Activated gamma-delta T cell (primary cell): ENCODE results near the gene GSAP.
"Not testable (repeated sequence)": the region's sequence is repeated elsewhere in the genome, so short reads cannot be mapped to it uniquely, and the experiment has no call there.

Source experiments
- DNase-seq: peaks from one replicate; lab custom pipeline; 2025; lab: John Stamatoyannopoulos, UW
- total RNA-seq, 2 donors: gene quantifications; one replicate each; lab custom pipeline; 2026; lab: John Stamatoyannopoulos, UW

Gene GSAP, protein sequence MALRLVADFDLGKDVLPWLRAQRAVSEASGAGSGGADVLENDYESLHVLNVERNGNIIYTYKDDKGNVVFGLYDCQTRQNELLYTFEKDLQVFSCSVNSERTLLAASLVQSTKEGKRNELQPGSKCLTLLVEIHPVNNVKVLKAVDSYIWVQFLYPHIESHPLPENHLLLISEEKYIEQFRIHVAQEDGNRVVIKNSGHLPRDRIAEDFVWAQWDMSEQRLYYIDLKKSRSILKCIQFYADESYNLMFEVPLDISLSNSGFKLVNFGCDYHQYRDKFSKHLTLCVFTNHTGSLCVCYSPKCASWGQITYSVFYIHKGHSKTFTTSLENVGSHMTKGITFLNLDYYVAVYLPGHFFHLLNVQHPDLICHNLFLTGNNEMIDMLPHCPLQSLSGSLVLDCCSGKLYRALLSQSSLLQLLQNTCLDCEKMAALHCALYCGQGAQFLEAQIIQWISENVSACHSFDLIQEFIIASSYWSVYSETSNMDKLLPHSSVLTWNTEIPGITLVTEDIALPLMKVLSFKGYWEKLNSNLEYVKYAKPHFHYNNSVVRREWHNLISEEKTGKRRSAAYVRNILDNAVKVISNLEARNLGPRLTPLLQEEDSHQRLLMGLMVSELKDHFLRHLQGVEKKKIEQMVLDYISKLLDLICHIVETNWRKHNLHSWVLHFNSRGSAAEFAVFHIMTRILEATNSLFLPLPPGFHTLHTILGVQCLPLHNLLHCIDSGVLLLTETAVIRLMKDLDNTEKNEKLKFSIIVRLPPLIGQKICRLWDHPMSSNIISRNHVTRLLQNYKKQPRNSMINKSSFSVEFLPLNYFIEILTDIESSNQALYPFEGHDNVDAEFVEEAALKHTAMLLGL
- 30.2 to 48.4 reads per million in 2 donors for total RNA-seq

DNA sequence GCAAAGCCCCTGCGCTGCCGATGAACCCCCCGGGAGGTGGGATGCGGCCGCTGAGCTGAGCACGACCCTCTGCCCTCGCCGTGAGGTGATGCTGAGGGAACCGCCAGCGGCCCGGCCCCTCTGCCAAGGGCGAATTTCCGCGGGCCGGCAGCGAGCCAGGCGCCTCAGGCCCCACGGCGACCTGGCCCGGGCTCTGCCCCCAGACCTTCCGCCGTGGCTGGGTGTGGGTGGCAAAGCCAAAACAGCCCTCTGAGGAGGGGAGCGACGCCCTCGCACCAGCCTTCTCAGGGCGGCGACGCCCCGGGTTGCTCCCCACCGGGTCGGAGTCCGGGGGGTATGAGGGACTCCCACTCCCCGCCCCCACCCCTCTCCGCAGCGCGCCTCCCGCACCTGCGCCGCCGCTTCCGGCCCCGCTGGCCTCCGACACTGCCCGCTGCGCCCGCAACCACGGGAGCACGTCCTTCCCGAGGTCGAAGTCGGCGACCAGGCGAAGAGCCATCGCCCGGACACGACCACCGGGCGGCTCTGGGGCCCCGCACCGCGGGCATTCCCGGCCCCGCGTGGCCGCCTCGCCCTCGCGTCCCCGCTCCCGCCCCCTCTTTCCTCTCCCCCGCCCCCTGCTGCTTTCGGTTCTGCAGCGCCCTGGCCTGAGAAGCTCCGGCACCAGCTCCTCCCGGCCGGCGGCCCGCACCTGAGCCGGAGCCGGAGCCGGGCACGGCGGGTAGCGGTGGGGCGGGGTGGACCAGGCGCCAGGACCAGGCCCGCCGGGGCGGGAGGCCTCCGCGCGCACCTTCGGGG lies at the start of gene GSAP:
GSAP (minus strand) TSS at position 527 of the 798 bp plus-strand sequence; CDS start at position 499, 28 bp downstream.
- DNase-seq = peak; percentile 44

DNA sequence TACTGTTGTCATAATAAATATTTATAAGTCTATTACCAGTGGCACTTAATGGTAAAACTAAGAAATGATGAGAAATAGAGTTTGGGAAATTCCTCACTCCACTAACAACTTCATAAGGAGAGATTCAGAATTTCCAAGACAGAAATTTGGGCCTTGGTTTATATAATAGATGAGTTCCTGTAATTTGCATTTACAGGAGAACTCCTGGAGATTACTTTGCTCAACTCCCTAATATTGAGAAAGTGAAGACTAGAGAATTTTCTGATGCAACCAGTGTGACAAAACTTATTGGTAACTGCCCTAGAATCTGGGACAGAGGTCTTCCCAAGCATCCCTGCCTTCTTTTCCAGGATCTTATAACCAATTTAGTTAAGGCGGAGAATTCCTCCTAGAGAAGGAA lies 49.1 kb upstream of the GSAP start:
- DNase-seq = no peak

DNA sequence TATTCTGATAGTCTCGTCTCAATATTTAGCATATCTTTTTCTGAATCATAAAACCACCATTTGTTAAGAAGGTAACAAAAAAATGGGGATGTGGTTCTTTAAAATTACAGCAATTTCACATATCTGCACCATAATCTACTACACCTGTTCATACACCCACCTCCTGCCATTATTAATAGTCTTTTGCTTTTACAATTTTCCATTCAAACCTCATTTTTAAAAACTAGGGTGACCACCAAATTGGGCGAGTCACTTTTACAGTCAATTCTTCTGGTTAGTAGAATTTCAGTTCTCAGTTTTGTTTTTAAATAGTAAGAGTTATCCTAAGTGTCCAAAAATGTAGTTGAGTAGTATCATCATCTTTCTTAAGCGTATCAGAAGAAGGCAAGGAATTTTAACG lies 48.4 kb upstream of the GSAP start:
- DNase-seq = no peak

DNA sequence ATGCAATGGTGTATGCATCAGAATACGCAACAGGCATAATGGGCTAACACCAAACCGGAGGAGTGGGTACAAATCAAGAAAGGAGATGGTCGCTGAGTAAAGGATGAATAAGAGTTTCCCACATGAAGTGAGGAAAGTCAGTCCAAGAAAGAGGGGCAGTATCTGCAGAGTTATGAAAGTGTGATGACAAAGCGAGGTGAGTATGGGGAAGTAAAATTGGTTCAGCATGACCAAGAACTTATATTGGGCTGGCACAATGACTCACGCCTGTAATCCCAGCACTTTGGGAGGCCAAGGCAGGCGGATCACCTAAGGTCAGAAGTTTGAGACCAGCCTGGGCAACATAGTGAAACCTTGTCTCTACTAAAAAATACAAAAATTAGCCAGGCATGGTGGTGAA lies 47.5 kb upstream of the GSAP start:
- not testable (repeated sequence) for DNase-seq

DNA sequence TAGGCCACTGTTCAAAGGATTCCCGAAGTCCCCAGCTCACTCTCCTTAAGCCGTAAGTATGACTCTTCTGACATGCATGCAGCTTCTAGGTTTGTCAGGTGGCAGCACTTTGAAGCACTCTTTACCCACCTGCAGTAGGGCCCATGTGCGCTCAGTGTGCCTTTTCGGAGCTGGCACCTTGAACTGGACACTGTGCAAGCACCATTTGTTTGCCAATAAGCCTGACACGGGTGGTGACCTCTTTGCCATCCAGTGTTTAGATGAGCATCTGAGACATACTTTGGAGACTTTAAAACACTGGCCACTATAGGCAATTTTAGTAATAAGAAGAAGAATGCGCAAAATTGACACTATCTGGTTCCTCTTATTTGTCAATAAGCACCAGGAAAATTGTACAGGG lies 45.7 kb upstream of the GSAP start:
- DNase-seq = no peak

DNA sequence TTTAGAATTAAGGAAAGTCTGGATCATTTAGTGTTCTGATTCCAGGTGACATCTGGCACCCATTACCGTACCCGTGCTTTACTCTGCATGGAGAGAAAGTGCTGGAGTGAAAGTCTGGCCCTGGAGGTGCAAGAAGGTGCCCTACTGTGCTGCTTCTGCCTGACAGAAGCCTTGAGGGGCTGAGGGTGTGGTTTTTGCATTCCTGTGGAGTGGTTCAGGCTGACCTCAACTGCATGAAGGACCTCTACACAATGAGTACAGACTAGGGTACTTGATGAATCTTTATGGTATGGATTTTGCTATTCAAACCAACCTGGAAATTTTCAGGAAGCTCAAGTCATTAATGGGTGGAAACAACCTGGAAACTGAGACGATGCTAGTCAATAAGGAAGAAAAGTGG lies 45.1 kb upstream of the GSAP start:
- DNase-seq = no peak

DNA sequence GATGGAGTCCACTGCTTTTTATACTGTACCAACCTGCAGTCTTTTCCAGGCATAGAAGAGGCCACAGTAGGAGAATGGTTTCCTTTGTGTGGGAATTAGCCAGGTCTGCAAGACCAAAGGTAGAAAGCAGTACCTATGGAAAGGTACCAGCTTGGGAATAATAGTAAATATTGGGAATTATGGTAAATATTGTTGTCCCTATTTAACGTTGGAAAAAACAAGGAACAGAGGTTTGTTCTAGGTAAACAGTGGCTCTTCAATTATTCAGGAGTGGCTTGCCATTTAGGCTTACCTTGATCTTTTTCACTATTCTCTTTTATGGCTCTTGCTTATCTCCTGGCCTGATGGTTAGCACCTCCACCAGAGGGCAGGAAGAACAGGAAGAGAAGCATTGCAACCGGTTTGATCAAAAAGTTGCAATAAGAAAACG lies 43.9 kb upstream of the GSAP start:
- no peak for DNase-seq

DNA sequence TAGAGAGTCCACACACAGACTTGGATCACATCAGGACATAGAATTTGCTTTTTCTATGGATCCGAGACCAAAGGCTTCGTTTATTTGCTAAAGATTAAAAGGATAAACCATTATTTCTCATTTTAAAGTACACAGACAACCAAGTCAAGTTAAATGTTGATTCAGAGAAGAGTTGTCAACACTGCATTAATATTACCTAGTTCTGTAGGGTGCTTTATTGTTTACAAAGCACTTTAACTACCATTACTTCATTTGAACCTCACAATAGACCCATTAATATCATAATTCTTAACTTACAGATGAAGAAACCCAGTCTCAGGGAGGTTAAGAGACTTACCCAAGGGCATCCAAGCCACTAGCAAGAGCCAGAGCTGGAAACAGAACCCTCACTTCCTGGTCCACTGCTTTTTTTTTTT lies 43.2 kb upstream of the GSAP start:
- DNase-seq = no peak

DNA sequence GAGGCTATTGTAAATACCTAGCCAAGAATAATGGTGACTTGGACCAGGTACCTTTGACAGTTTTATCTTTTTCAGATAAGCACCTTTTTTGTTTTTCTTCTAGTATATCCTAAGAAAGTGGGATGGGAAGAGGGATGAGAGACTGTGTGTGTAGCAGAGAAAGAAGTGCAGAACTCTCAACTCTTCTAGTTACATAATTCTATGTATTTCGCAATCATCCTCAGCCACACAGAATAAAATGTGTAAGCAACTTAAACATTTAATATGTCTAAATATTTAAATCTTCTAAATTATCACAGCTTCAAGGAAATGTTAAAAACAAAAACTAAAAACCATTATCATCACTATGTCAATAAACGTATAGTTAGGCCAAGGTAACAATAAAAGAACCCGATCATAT lies 42.6 kb upstream of the GSAP start:
- DNase-seq = no peak

DNA sequence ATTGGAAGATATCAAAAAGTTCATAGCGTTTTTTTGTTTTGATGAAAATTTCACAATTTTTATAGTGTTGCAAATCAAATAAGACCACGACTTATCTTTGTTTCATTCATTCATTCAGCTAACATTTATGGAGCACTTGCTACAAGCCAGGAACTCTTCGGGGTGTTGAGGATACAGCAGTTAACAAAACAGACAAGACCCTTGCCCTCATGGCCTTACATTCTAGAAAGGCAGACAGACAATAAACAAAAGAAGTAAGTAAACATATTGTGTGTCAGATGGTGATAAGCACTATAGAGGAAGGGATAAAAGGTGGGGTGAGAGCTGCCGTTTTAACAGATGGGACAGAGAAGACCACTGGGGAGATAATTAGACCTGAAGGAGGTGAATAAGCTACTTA lies 41.6 kb upstream of the GSAP start:
- DNase-seq = no peak

DNA sequence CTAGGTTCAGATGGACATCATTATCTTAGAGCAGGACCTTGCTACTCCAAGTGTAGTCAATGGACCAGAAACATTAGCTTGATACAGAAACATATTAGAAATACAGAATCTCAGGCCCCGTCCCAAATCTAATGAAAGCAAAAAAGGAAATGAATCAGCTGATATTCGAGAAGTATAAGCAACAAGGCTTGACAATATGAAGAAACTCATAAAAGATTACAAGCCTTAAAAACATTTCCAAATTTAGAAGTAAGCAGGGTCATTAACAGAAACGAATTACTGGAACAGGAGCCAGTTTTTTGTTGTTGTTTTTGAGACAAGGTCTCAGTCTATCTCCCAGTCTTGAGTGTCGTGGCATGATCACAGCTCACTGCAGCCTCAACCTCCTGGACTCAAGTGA lies 40.5 kb upstream of the GSAP start:
- no peak for DNase-seq

DNA sequence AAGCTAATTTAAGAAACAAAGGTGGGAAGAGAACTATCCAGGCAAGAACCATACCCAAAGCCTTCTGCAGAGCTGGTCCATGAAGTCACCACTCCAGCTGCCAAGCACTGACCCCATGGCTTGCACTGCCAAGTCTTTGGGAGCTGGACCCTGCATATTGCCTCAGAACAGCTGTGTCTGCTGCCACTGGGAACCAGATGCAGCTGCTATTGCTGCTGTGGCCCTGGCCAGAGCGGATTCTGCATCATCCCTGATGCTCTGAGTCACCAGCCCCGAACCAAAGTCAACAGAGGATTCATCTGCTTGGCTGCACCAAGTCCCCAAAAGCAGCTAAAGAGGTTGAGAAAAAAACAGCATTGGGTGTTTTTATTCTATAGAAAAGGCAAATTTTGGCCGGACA lies 39.2 kb upstream of the GSAP start:
- no peak for DNase-seq

DNA sequence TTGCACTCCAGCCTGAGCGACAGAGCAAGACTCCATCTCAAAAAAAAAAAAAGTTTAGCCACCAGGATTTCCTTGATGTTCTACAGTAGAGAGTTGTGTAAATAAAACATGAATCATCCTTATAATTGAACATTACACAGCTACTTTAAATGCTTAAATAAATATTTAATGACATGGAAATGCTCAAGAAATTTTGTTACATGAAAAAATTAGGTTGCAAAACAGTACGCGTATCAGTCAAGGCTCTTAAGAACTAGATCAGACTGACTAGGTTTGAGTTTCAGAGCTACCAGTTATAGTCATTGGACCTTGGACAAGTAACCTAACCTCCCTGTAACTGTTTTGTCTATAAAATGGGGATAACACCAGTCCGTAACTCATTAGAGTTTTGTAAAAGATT lies 38.7 kb upstream of the GSAP start:
- no peak for DNase-seq

DNA sequence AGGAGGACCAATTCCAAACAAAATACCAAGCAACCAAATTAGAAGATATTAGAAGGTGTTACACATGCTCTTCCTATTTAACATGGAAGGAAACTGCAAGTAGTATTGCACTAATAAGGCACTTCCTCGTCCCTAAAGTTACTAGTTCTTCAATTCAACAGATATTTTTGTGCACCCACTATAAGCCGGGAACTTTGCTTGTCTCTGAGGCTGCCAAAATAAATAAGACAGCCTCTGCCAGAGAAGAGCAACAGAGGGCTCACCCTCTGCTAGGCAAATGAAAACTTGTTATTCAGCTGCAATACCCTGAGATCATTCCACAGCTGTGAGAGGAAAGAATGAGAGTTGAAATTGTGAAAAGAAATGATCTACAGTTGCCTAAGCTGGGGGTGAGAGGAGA lies 37.4 kb upstream of the GSAP start:
- DNase-seq = no peak

DNA sequence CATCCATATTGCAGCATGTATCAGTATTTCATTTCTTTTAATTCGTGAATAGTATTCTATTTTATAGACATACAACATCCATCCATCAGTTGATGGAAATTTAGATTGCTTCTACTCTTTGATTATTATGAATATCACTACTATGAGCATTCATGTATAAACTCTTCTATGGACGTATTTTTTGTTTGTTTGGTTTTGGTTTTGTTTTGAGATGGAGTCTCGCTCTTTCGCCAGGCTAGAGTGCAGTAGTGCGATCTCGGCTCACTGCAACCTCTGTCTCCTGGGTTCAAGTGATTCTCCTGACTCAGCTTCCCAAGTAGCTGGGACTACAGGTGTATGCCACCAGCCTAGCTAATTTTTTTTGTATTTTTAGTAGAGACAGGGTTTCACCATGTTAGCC lies 35.8 kb upstream of the GSAP start:
- DNase-seq = not testable (repeated sequence)

DNA sequence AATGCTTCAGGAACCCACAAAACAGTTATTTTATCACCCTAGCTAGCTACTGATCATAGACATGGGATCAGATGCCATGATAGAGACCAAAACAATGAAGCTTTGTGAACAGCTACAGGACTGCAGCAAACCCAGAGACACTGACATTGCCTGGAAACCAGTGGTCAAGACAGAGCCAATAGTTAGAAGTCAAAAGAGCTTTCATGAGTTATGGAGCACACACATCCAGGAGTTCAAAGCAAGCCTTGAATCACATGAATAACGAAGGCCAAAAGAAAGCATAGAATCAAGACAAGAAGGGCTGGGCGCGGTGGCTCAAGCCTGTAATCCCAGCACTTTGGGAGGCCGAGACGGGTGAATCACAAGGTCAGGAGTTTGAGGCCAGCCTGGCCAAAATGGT lies 34.5 kb upstream of the GSAP start:
- no peak for DNase-seq

DNA sequence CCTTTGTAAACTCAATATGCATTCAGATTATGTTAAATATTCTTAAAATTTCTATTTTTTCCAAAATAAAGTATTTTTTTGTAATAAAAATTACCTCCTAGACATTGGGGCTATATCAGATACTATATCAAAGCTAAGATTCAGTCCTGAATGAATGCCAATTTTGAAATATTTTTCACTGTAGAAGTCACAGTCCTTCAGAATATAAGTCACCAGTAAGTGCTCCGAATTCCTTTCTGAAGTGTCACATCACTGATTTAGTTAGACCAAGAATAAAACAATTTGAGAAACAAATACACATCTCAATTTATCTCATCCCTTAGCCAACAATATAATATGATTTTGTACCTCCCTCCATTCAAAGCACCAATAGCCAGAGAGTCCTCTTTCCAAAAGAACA lies 33.9 kb upstream of the GSAP start:
- no peak for DNase-seq

DNA sequence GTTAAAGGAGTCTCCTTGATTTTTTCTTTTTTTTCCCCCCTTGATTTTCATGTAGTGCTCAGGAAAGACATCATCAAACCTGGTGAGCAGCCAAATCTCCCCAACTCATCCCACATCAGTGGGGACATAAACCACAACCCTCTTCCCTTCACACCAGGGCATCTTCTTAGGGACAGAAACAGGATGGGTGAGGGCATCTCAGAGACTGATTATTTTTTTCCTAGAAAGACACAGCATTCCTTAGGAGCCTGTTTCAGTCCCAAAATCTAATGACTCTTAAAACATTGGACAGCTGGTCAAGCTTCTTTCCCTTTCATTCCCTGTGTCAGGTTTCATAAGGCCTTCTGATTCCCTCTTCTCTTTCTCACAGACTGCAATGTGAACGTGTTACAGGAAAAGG lies 31.5 kb upstream of the GSAP start:
- DNase-seq = no peak

DNA sequence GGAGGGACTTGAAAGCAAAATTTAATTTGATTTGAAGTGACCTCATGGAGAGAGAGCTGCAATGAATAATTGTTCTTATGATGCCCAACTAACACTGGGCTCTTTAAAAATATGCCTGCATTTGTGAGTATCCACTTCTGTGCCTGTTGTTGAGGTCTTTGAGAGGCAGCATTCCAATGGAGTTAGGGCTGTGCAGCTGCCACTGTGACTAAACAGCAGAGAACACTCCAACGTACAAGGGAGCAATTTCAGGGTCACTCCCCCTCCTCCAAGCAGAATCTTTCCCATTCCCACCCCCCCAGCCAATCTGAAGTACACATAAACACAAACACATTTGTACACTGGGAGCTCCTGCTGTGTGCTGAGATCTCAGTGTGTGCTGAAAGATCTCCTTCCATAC lies 28.0 kb upstream of the GSAP start:
- no peak for DNase-seq

DNA sequence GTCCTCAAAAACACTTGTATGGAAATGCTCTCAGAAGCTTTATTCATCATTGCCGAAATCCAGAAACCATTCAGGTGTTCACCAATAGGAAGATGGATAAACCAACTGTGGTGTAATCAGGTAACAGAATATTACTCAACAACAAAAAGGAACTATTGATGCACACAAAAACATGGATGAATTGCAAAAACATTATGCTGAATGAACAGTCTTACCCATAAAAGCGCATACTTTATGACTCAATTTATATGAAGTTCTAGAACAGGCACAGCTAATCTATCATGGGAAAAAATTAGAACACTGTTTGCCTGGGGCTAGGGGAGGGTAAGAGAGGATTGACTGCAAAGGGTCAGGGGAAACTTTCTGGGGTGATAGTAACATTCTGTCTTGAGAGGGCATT lies 26.9 kb upstream of the GSAP start:
- DNase-seq = no peak

DNA sequence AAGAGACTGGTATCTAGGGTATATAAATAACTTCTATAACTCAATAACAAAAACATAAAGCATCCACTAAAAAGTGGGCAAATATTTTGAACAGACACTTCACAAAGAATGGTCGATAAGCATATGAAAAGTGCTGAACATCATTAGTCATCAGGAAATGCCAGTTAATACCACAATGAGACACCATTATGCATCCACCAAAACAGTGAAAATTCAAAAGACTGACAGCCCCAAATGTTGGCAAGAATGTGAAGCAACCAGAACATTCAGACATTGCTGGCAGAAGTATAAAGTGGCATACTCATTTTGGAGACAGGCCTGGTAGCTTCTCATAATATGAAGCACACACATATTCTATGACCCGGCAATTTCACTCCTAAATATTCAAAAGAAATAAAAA lies 26.5 kb upstream of the GSAP start:
- DNase-seq = no peak

DNA sequence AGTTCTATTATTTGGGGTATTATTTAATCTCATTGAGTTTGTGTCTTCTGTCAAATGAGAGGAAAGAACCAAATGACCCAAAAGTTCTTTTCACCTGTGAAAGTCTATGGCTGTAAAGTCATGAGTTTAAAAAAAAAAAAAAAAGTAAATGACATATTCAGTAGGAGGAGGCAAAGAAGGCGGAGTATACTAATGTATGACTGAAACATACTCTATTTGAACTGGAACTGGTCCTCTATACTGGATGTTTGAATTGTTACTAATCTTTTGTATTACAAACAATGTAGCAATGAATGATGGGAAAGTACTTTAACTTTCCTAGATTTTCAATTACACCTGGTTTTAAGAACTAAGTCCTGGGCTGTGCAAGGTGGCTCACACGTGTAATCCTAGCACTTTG lies 24.9 kb upstream of the GSAP start:
- no peak for DNase-seq
